PC-9 (cell line): ENCODE results near the gene MCUB.

Source experiments
- EZH2 ChIP-seq: fragments of 200-600 bp; sonication (generic); IDR thresholded peaks from 2 replicates; pipeline ENCODE4 v1.8.0; 2017; ENCODE audit warnings: antibody characterized with exemption, low read depth
- TF ChIP-seq, protein P1 (sequence below): fragments of 200-600 bp; sonication (generic); conservative IDR thresholded peaks from 2 replicates; pipeline ENCODE4 v1.6.1; 2017; ENCODE audit warnings: mixed run types, antibody characterized with exemption, mild to moderate bottlenecking, moderate library complexity

- TF ChIP-seq, protein P1, sequence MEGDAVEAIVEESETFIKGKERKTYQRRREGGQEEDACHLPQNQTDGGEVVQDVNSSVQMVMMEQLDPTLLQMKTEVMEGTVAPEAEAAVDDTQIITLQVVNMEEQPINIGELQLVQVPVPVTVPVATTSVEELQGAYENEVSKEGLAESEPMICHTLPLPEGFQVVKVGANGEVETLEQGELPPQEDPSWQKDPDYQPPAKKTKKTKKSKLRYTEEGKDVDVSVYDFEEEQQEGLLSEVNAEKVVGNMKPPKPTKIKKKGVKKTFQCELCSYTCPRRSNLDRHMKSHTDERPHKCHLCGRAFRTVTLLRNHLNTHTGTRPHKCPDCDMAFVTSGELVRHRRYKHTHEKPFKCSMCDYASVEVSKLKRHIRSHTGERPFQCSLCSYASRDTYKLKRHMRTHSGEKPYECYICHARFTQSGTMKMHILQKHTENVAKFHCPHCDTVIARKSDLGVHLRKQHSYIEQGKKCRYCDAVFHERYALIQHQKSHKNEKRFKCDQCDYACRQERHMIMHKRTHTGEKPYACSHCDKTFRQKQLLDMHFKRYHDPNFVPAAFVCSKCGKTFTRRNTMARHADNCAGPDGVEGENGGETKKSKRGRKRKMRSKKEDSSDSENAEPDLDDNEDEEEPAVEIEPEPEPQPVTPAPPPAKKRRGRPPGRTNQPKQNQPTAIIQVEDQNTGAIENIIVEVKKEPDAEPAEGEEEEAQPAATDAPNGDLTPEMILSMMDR = no peak
- no peak for TF ChIP-seq EZH2
Measured at GRCh38 chr4:109622626-109623025, 62.6 kb downstream of the MCUB start.
